HFFc6 (cell line): ENCODE data around the gene GLI1. TPM values are rescaled to one million over a fixed set of nuclear protein-coding genes. Genes with fewer than 3 reads are reported as not detected.
A peak's percentile ranks its signal among the peaks of the same experiment; 100 is the strongest.
"Not testable (repeated sequence)": the region's sequence is repeated elsewhere in the genome, so short reads cannot be mapped to it uniquely, and the experiment has no call there.

Source experiments
- DNase-seq: peaks from one replicate; pipeline ENCODE4 v3.0.0-alpha.2; 2018
- H3K27ac Mint-ChIP-seq: 2 replicates; pipeline ENCODE4 v1.8.0; 2020; ENCODE audit warnings: mild to moderate bottlenecking, mixed read lengths
- H3K27me3 Mint-ChIP-seq: 2 replicates; pipeline ENCODE4 v1.8.0; 2021; ENCODE audit warnings: mild to moderate bottlenecking, moderate library complexity, mixed read lengths; ENCODE audit not compliant: insufficient read depth
- H3K36me3 Mint-ChIP-seq: 2 replicates; pipeline ENCODE4 v1.8.0; 2021; ENCODE audit warnings: low read depth, mixed read lengths
- H3K4me1 Mint-ChIP-seq: 2 replicates; pipeline ENCODE4 v1.8.0; 2020; ENCODE audit warnings: low read depth, mixed read lengths
- H3K4me3 Mint-ChIP-seq: 2 replicates; pipeline ENCODE4 v1.8.0; 2020; ENCODE audit warnings: mild to moderate bottlenecking, moderate library complexity, mixed read lengths
- H3K9me3 Mint-ChIP-seq: 2 replicates; pipeline ENCODE4 v1.8.0; 2020; ENCODE audit warnings: mild to moderate bottlenecking, mixed read lengths
- CTCF ChIP-seq: fragments of 200-600 bp; sonication (generic); IDR thresholded peaks from 2 replicates; pipeline ENCODE4 v1.5.0; 2021; ENCODE audit warnings: antibody characterized with exemption, mild to moderate bottlenecking
- total RNA-seq, 6 experiments: library from RNA; stranded (reverse); fragmentation: NEBNext Ultra II Directional; extraction: Animal tissue kit (Norgen Biotek cat#: 25700); gene quantifications; 2 replicates in 1 of 6; 3 replicates in 5 of 6; pipeline ENCODE4 v1.2.3, GENCODE V29; 2021

The GLI1 gene
- total RNA-seq, 6 experiments from 2014 or later, result 3.9 to 5.8 (median 4.6) TPM

- Mint-ChIP-seq H3K4me3 (no peak overlapping the region), H3K27me3 (peaks cover 11% of the 10 kb centered on the region; the same call in 1 of the 2 replicates), H3K27ac (peak overlapping the region; percentile 25; the same call in 1 of the 2 replicates), H3K9me3 (no peaks in the 10 kb centered on the region), H3K36me3 (peaks cover 59% of the 10 kb centered on the region), H3K4me1 (peaks cover 17% of the 10 kb centered on the region)
- TF ChIP-seq CTCF, result no peak
- no peak for DNase-seq
Observed at GRCh38 chr12:57512665-57513064, 53.1 kb downstream of the GLI1 start.

GRCh38 chr12:57513266-57513665 lies 53.7 kb downstream of the GLI1 start:
- Mint-ChIP-seq H3K4me3 (no peak overlapping the region), H3K36me3 (peaks cover 64% of the 10 kb centered on the region), H3K4me1 (peaks cover 23% of the 10 kb centered on the region), H3K27me3 (peaks cover 11% of the 10 kb centered on the region; the same call in 1 of the 2 replicates), H3K9me3 (no peaks in the 10 kb centered on the region), H3K27ac (no peak overlapping the region; the same call in 1 of the 2 replicates)
- TF ChIP-seq CTCF, result no peak
- DNase-seq, result no peak

- H3K36me3 Mint-ChIP-seq, result peaks cover 68% of the 10 kb centered on the region
- H3K27me3 Mint-ChIP-seq, result peaks cover 11% of the 10 kb centered on the region; the same call in 1 of the 2 replicates
- not testable (repeated sequence) for H3K27ac Mint-ChIP-seq, H3K4me3 Mint-ChIP-seq, DNase-seq, H3K9me3 Mint-ChIP-seq
- H3K4me1 Mint-ChIP-seq, result peaks cover 28% of the 10 kb centered on the region
Observed at GRCh38 chr12:57513677-57514076, 54.1 kb downstream of the GLI1 start.

- H3K9me3 Mint-ChIP-seq, DNase-seq, H3K4me3 Mint-ChIP-seq: not testable (repeated sequence)
- Mint-ChIP-seq H3K36me3 (peaks cover 69% of the 10 kb centered on the region), H3K27me3 (peaks cover 11% of the 10 kb centered on the region; the same call in 1 of the 2 replicates), H3K27ac (peak overlapping the region; percentile 40), H3K4me1 (peaks cover 33% of the 10 kb centered on the region)
Observed at GRCh38 chr12:57514246-57514645, 54.7 kb downstream of the GLI1 start.

- H3K36me3 Mint-ChIP-seq, result peaks cover 70% of the 10 kb centered on the region
- peaks cover 11% of the 10 kb centered on the region; the same call in 1 of the 2 replicates for H3K27me3 Mint-ChIP-seq
- DNase-seq, result no peak
- no peak overlapping the region for H3K4me3 Mint-ChIP-seq
- peaks cover 36% of the 10 kb centered on the region for H3K4me1 Mint-ChIP-seq
- no peaks in the 10 kb centered on the region for H3K9me3 Mint-ChIP-seq
- no peak for TF ChIP-seq CTCF
- peak overlapping the region; percentile 24; the same call in 1 of the 2 replicates for H3K27ac Mint-ChIP-seq
Observed at GRCh38 chr12:57514720-57515407, 55.3 kb downstream of the GLI1 start.

GRCh38 chr12:57515408-57515933 lies 55.9 kb downstream of the GLI1 start:
- H3K9me3 Mint-ChIP-seq, result no peaks in the 10 kb centered on the region
- H3K36me3 Mint-ChIP-seq, result peaks cover 74% of the 10 kb centered on the region
- DNase-seq, result no peak
- no peak for TF ChIP-seq CTCF
- no peak overlapping the region for H3K4me3 Mint-ChIP-seq
- peak overlapping the region; percentile 99 for H3K27ac Mint-ChIP-seq
- peaks cover 16% of the 10 kb centered on the region for H3K27me3 Mint-ChIP-seq
- H3K4me1 Mint-ChIP-seq, result peaks cover 36% of the 10 kb centered on the region
